ENCODE measurements around the gene ERCC6L2.
A peak's percentile ranks its signal among the peaks of the same experiment; 100 is the strongest.

The ERCC6L2 gene

GRCh38 chr9:95912773-95913172, 37.3 kb downstream of the ERCC6L2 start:
- no peak for DNase-seq

GRCh38 chr9:95920017-95920416, 44.5 kb downstream of the ERCC6L2 start:
- DNase-seq, result no peak

- no peak for DNase-seq
Measured at GRCh38 chr9:95923794-95924193, 48.3 kb downstream of the ERCC6L2 start.

- DNase-seq, result no peak
Measured at GRCh38 chr9:95924987-95925386, 49.5 kb downstream of the ERCC6L2 start.

- no peak for DNase-seq
Measured at GRCh38 chr9:95927271-95928004, 51.9 kb downstream of the ERCC6L2 start.

DNA sequence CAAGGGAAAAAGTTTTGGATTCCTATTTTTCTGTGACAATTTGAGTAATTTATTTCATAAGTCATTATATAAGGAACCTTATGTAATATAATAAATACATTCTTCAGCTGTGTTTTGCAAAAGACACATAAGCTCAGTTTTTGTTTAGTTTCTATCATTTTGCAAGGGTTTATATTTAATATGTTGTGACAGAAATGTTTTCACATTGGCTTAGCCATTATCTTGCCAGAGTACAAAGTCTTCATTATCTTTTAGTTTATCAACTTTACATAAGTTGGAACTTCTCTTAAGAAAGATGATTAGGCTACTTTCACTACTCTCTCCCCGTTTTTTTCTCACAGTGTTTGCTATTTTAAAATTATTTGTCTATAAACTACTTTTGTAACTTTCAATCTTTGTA, 54.8 kb downstream of the ERCC6L2 start:
- DNase-seq, result no peak

DNA sequence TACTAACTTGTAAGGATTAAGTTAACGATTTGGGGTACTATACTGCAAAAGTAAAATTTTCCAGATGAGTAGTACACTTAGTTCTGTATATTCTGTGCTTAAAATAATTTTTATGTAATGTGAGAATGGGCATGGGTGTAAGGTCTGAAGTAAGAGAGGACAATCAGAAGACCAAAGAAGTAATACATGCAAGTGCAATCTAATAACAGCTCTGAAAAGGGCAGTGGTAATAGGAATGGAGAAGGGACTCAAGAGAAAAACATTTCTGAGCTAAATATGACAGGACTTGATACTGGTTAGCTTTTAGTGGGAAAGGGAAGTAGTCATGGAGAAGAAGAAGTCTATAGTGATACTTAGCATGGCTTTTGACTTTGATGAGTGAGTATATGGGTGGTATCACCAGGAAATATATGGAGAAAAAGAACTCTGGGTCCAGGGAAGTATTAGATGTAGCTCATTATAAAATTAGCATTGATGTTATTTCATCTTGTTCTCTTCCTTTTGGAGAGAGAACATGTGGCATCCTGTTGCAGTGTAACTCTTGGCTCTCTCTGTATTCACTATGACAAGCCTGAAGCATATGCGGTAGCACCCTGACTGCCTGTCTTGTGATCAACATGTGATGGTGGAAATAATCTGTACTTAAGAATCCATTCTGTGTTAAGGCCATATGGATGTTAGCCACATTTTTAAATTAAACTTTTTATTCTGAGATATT, 60.5 kb downstream of the ERCC6L2 start:
- DNase-seq, result no peak

DNA sequence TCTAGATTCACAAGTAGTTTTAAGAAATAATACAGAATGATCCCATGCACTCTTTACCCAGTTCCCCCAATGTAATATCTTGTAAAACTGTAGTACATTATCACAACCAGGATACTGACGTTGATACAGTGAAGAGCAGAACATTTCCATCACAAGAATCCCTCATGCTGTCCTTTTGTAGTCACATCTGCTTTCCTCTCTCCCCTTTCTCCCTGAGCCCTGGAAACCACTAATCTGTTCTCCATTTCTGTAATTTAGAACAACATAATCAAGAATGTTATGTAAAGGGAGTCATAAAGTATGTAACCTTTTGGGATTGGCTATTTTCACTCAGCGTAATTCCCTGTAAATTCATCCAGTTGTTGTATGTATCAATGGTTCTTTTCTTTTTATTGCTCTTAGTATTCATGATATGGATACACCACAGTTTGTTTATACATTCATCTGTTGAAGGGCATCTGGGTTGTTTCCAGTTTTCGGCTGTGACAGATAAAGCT, 61.1 kb downstream of the ERCC6L2 start:
- no peak for DNase-seq

GRCh38 chr9:95937131-95937530, 61.6 kb downstream of the ERCC6L2 start:
- no peak for DNase-seq

GRCh38 chr9:95938724-95939123, 63.2 kb downstream of the ERCC6L2 start:
- DNase-seq, result no peak

GRCh38 chr9:95939472-95939871, 64.0 kb downstream of the ERCC6L2 start:
- no peak for DNase-seq

DNA sequence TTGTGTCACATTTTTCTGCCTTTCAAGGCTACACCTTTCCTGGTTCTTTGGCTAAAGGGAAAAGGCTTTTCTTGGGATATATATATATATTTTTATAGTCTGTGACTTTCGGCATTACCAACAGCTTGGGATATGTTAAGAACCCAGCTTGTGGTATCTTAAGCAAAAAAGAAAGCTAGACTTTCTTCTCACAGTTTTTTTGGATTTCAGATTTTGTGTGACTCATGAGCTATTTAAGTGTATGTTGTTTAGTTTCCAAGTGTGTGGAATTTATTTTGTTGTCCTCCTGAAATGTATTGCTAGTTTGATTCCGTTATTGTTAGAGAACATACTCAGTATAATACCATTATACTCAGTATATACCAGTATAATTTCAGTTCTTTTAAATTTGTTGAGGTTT, 64.8 kb downstream of the ERCC6L2 start:
- no peak for DNase-seq

GRCh38 chr9:95942016-95942415, 66.5 kb downstream of the ERCC6L2 start:
- DNase-seq, result no peak

GRCh38 chr9:95947118-95947517, 71.6 kb downstream of the ERCC6L2 start:
- no peak for DNase-seq

DNA sequence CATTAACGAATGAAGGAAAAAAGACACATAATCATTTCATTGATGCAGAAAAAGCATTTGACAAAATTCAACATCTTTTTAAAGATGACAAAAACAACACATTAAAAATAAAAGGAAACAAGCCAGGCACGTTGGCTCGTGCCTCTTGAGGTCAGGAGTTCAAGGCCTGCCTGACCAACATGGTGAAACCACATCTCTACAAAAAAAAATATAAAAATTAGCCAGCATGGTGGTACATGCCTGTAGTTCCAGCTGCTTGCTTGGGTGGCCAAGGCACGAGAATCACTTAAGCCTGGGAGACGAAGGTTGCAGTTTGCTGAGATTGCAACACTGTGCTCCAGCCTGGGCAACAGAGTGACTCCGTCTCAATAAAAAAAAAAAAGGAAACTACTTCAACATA, 77.0 kb downstream of the ERCC6L2 start:
- no peak for DNase-seq

DNA sequence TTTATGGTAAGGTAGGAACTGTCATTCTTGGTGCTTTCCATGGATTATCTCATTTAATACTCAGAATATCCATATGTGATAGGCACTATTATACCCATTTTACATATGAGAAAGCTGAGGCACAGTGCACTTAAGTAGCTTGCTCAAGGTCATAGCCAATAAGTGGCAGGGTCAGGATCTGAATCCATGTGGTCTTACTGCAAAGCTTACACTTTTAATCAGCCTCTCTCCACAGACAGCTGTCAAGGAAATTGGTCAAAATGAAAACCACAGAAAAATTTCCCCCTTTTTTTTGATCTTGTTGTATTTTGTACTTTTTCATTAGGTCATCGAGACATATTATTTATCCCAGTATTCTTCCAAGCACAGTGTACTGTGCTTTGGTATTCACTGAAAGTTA, 78.5 kb downstream of the ERCC6L2 start:
- DNase-seq, result no peak

- DNase-seq, result no peak
Measured at GRCh38 chr9:95954940-95955339, 79.4 kb downstream of the ERCC6L2 start.

GRCh38 chr9:95962936-95963335, 87.4 kb downstream of the ERCC6L2 start:
- DNase-seq, result no peak

- DNase-seq, result no peak
Measured at GRCh38 chr9:95963659-95964058, 88.2 kb downstream of the ERCC6L2 start.

GRCh38 chr9:95966306-95966705, 90.8 kb downstream of the ERCC6L2 start:
- DNase-seq, result no peak

DNA sequence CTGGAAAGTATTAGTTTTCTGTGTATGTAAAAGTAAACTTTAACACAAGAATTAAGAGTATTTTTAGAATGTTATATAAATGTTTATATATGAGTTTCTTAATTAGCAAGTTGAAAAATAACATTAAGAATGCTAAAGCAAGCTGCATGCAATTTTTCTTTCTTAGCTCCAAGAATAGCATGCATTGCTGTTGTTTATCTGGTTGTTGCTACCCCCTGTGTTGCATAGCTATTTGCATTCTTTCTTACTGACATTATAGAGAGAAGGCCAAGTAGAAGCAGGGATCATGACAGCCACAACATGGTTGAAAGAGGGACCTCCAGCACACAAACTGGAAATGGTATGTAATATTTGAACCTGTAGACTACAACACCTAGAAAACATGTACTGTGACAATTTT, 94.8 kb downstream of the ERCC6L2 start:
- DNase-seq, result no peak

GRCh38 chr9:95971815-95972214, 96.3 kb downstream of the ERCC6L2 start:
- peak in 2 of 56 donors; percentile 3 to 38 for DNase-seq

GRCh38 chr9:95974389-95974788, 98.9 kb downstream of the ERCC6L2 start:
- no peak for DNase-seq

All from nucleus accumbens (tissue), 56 donors.